HK-2 (cell line): Measurements from ENCODE around the gene EGLN3.
A peak's percentile ranks its signal among the peaks of the same experiment; 100 is the strongest.
"Not testable (repeated sequence)": the region's sequence is repeated elsewhere in the genome, so short reads cannot be mapped to it uniquely, and the experiment has no call there.

Source experiments
- DNase-seq: peaks from one replicate; pipeline ENCODE4 v3.0.0-alpha.2; 2018; ENCODE audit not compliant: unreplicated experiment

The EGLN3 gene

DNA sequence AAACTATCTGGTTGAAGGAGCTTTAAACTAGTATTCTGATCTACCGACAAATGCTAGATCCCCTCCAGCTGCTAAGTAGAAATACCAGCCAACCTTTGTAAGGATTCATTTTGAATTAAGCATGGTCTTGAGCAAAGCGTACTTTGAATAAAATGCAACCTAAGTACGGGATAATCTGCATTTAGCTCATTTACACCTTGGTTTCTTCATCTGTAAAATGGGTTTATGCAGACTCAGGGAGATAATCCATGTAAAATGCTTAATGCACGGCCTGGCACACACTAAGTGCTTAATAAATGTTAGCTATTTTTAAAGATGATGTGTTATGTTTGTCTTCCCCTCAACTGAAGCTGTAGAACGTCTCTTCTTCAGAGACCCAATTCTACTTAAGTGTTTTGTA lies 15.9 kb downstream of the EGLN3 start:
- no peak for DNase-seq

DNA sequence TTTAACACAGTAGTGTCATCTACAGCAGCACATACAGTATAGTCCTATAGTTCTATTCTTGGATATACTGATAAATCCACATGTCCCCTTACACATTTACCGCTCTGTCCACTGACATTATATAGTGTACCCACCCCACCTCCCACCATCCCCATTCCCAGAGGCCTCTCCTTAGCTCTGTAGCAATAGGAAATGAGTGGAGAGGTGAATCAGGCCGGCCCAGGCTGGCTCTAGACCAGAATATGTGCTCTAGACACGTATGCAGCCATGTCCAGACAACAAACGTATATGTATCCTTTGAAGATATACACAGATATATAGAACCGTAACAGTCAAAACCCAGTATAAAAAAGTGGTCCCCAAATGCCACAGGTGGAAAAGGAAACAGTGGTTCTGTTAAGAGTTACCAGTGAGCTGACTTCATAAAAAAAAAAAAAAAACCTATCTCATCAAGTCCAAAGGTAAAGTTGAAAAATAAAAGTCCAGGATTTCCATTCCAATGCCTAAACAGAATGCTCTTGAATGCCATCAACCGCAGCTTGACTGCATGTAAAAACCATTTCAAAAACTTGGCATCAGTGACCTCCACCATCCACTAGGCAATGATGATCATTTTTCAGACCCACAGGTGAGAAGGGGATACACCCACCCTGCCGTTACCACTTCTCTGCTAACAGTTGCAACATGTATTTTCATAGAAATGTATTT lies 16.7 kb downstream of the EGLN3 start:
- no peak for DNase-seq

GRCh38 chr14:33933386-33933933 lies 17.4 kb downstream of the EGLN3 start:
- no peak for DNase-seq

- DNase-seq, result no peak
Observed at GRCh38 chr14:33932576-33933345, 18.1 kb downstream of the EGLN3 start.

DNA sequence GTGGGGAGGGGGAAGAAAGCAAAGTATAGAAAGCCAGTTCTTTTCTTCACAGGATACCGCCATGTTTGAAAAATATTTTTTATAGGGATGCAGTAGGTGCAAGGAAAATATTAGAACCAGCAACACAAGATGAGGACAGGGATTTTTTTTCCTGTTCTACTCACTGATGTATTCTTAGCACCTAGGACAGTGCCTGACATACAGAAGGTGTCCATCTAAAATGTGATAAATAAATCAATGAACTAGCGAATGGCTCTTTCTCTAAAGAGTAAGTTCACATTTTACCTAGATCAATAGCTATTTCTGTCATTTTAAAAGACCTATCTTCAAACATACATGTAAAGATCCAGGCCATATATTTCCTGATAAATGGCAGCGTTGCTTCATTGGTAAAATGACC lies 18.8 kb downstream of the EGLN3 start:
- DNase-seq, result no peak

- no peak for DNase-seq
Observed at GRCh38 chr14:33931461-33931860, 19.4 kb downstream of the EGLN3 start.

DNA sequence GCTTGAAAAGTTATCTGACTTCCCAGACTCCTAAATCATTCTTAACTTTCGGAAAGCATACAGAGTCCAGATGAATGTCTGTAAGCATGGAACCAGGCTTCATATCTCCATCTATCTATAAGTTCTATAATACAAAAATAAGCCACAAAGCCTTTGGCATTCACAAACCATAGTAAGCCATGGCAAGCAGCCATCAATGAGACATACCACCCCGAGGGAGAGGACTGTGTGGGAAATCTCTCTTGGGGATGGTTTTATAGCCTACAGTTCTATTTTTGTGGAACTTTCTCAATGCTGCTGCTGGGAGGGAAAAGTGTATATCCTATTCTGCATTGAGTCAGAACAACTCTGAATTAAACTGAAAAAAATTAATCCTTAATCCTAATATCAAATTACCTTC lies 20.4 kb downstream of the EGLN3 start:
- DNase-seq, result no peak

DNA sequence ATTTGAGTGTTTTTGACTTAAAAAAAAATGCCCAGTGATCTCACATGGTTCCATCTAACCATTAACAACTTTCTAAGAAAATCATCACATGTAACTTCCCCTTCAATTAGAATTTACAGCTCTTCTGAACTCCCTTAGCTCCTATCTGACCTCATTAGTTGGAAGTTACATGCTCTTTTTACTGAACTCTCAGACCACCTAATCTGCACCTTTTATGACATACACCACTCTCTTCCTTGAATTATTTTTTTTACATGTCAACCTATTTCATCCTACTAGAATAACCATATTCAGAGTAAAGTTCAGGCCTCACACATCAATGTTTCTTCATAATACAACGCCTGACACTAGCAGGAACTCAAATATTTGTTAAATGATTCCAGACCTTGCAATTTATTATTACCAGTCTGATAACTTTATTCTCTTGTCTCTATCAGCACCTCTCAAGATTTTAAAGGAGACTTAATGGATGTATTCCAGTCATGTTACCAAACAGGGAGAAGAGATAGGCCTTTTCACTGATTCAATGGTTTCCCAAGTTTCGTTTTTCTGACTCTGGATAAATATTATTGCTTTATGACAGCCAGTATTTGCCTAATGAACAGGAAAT lies 21.0 kb downstream of the EGLN3 start:
- DNase-seq, result no peak

- no peak for DNase-seq
Observed at GRCh38 chr14:33928895-33929294, 22.0 kb downstream of the EGLN3 start.

GRCh38 chr14:33927944-33928343 lies 22.9 kb downstream of the EGLN3 start:
- DNase-seq, result no peak

- DNase-seq, result not testable (repeated sequence)
Observed at GRCh38 chr14:33926967-33927366, 23.9 kb downstream of the EGLN3 start.

DNA sequence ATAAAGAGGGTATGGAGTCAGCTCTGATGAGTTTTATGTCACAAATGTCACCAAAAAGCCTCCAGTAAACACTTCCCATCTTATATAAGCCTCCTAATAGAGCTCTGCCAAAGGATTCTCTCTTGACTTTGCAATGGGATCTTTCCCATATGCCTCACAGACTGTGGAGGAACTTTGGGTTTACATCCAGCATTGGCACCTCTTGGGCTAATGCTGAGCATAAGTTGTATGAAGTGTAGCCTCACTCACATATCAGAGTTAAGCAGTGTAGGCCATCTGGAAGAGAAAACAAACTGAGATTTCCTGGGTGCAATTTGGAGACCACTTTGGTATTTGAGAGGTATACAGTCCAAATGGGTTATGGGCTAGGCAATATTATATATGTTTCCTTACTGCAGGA lies 24.9 kb downstream of the EGLN3 start:
- DNase-seq, result no peak

DNA sequence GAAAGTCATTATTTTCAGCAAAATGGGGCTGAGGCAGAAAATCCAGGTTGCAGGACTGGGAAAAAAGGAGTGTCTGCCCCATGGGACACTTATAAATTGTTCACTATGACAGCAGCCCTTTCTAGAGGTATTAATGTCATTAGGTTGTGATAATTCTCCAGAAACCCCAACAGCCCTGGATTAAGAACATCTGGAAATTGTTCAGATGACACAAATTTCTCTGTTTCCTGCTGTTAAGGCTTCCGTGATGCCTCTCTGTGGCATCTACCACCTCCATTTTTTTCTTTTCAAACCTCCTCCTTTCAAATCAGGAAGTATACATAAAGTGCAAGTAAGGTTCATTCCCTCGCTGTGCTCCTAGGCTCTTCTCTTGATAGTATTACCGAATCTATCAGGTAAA lies 25.6 kb downstream of the EGLN3 start:
- DNase-seq, result no peak

GRCh38 chr14:33924566-33925100 lies 26.2 kb downstream of the EGLN3 start:
- no peak for DNase-seq

DNA sequence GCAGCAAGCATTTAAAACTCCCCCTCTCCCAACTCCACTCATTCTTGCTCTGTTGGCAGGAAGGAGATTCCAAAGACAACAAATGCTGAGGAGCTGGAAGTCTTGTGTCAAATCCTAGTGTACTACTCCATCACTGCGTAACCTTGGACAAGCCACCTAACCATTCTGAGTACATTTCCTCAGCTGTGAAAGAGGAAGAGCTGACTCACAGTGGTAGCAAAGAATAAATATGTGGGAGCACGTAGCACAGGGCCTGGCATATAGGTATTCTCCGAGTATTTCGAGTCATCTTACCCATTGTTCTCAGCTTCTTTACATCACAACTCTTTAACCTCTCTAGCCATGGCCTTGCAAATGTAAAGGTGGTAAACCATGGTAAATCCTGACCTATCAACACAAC lies 28.7 kb downstream of the EGLN3 start:
- DNase-seq, result no peak

GRCh38 chr14:33918256-33918655 lies 32.6 kb downstream of the EGLN3 start:
- DNase-seq, result no peak

DNA sequence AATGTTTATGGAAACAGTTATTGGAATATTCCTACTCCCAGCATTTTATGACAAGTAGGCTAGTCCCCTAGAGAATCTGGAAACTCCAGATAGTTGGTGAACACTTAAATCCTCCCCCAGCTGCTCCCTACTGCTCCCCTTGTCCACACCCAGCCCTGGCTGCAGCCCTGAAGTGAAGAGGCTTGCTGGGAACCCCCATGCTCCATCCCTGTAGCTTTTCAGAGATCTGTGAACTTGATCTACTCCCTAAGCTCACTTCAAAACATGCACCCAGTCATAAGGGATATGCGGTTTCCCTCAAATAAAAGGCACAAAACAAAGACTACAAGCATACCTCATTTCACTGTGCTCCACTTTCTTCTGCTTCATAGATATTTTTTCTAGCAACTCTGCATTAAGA lies 33.2 kb downstream of the EGLN3 start:
- DNase-seq, result no peak

GRCh38 chr14:33916663-33917565 lies 34.0 kb downstream of the EGLN3 start:
- DNase-seq, result peak; percentile 18

DNA sequence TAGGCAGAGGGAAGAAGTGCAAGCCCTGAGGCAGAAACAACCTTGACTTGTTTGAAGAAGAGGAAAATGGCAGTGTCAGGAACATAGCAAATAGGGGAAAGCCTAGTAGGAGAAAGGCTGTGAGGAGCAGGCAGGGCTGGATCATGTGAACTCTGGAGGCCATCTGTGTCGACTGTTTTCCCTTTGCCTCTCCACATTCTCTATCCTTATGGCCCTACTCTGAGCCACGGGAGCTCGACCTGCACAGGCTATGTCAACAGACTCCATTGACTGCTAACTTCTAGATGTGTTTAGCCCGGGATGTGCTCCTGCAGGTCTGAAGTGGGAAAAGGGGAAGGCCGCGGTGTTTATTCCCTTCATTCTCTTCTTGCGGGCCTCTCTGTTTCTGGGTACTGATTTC lies 35.2 kb downstream of the EGLN3 start:
- no peak for DNase-seq

GRCh38 chr14:33914676-33915516 lies 36.0 kb downstream of the EGLN3 start:
- peak; percentile 53 for DNase-seq
